T follicular helper cell (primary cell): ENCODE data around the gene AIG1.

Experiments used
- DNase-seq: peaks from one replicate; pipeline ENCODE4 v3.0.0-alpha.2; 2020; ENCODE audit warnings: low read depth

Gene AIG1

DNA sequence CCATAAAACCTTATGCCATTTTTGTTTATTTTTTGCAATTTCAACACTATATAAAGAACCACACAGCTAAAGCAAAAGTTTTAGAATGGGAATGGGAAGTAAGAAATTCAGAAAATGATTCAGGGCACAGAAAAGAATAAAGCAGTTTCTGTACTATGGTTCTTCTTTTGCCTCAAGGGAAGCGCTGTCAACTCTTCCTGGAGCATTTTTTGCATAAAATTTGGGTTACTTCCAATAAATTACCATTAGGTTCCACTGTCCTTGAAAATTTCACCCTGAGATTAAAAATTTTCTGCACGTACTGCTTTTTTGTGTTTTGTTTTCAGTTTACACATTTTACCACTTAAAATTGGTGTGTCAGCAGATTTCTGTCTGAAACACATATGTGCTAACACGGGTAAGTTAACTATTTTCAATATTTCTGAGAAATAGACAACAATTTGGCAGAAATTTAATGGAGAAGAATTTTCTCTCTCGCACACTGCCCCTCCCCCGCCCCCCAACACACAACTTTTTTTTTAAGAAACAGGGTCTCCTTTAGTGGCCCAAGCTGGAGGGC is 310.2 kb downstream of the AIG1 start:
- no peak for DNase-seq

DNA sequence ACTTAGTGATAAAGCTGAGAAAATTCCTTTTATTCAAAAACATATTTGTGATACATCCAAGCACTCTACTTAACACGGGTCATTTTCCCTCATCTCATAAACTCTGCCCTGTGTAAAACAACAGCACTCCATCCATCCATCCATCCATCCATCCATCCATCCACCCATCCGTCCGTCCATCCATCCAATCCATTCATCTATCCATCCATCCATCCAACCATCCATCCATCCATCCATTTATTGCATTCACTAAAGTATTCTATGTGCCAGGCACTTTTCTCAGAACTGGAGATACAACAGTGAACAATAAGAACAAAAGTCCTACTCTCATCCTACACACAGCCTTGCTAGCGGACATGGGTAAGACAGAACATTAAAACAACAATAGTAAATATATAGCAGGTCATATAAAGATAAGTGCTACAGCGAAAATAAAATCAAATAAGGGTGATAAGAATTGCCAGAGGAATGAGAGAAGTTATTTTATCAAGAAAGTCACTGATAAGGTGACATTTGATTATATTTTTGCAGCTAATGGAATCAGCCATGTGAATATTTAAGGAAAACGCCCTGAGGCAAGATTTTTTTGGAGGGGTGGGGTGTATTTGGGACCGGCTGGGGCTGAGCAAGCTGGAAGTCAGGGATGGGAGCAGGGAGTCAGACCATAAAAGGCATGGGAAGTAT is 311.7 kb downstream of the AIG1 start:
- DNase-seq, result no peak

DNA sequence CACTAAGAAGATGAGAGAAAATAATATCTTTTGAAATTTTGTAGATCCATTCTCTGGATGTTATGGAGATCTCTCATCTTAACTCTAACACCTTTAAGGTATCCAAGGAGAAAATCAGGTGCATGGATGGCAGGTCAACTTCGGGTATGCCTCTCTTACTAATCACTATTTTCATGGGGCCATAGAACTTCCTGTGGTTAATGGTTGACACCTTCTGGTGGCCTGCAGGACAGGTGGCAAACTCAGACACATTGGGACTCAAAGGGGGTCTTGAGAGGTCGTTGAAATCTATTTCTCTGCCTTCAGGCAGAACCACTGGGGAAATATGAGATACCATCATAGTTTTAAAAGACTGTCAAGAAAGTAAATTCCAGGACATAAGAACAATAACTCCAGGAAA is 313.3 kb downstream of the AIG1 start:
- no peak for DNase-seq

DNA sequence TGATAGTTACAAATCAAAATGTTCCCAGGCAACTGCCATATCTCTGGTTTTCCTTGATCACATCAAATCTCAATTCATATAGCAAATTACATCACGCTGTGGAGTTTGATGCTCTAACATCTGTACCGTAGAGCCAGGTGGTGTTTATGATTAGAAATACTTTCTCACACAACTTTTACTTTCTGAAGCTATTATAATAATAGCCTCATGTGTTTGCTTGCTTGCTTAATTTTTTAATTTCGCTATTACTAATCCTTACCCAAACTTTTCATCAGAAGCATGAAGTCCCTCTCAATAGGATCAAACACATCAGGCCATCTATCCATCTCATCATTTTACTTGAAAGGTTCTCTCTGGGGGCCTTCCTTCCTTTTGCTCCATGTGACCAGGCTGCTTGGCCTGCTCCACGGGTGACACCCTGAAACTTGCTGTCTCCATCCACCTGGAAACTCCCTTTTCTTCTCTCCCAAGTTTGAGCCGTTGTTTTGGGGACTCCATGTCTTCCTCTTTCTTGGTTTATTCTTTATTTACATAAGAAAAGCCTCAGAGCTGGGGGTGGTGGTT is 314.4 kb downstream of the AIG1 start:
- no peak for DNase-seq

DNA sequence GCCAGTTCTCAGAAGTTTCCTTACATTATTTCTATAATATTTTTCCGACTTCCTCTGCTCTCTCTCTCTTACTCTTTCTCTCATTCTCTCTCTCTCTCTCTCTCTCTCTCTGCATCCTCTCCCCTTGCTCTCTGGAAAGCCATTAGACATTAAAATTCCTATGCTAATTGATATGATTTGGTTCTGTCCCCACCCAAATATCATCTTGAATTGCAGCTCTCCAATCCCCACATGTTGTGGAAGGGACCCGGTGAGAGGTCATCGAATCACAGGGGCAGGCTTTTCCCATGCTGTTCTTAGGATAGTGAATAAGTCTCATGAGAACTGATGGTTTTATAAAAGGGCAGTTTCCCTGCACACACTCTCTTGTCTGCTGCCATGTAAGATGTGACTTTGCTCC is 315.7 kb downstream of the AIG1 start:
- no peak for DNase-seq

DNA sequence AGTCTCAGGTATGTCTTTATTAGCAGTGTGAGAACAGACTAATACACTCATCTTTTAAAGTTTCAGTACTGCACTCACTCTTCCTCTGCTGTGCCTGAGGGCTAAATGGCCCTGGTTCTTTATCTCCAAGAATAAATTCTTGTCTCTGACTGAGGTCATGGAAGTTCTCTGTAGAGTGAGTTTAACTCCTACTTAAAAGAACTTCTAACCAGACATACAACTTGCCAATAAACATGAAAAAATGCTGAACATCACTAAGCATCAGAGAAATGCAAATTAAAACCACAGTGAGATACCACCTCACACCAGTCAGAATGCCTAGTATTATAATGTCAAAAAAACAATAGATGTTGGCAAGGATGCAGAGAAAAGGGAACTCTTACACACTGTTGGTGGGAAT is 316.2 kb downstream of the AIG1 start:
- no peak for DNase-seq

DNA sequence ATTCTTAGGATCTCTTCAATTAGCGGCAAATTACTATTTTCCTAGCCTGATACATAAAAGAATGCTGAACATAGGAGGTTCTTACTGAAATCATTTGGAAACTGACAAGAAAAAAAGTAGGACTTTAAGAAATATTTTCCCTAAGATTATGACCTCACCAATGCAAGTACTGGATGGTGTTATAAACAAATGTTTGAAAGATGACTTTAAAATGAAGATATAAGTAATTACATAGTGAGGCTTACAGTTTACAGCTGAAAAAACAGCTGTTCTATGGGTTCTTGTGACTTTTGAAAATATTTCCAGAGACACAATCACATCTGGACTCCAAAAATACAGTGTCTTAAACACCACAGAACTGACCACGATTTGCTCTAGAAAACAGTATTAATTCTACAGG is 324.9 kb downstream of the AIG1 start:
- no peak for DNase-seq

DNA sequence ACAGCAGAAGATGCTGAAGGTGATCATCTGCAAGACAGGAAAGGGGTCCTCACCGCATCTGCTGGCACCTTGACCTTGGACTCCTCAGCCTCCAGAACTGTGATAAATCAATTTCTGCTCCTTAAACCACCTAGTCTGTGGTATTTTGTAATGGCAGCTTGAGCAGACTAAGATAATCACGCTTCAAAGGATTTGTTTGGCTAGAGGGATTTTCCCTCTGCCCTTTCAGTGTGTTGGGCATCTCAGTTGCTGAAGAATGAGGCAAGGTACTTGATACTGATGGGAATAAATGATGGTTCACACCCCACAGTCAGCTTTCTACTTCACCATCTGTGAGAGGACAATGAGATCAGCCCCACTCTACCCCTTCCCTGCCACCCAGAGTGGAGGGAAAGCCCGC is 329.6 kb downstream of the AIG1 start:
- DNase-seq, result no peak
